ENCODE results near the gene KCNC1. TPM values are rescaled to one million over a fixed set of nuclear protein-coding genes. Genes with fewer than 3 reads are reported as not detected.

KCNC1 gene
- polyA plus RNA-seq, 1 experiment: not detected

DNA sequence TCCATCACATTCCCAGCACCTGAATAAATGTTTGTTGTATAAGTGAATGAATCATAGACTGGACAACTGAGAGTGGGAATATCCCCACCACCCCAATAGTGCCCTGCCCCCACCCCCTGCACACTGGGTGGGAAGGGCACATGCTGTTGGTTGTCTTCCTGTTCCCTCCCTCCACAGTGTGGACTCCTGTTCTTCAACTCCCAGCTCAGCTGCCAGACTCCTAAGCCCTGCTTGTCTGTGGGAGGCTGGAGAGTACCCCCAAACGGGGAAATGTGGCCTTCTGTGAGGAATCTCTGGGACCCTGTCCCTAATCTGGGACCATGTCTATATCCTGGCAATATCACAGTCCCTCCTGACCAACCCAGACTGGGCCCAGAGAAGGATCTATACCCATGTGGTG is 20.7 kb upstream of the KCNC1 start:
- TF ChIP-seq, protein P1, sequence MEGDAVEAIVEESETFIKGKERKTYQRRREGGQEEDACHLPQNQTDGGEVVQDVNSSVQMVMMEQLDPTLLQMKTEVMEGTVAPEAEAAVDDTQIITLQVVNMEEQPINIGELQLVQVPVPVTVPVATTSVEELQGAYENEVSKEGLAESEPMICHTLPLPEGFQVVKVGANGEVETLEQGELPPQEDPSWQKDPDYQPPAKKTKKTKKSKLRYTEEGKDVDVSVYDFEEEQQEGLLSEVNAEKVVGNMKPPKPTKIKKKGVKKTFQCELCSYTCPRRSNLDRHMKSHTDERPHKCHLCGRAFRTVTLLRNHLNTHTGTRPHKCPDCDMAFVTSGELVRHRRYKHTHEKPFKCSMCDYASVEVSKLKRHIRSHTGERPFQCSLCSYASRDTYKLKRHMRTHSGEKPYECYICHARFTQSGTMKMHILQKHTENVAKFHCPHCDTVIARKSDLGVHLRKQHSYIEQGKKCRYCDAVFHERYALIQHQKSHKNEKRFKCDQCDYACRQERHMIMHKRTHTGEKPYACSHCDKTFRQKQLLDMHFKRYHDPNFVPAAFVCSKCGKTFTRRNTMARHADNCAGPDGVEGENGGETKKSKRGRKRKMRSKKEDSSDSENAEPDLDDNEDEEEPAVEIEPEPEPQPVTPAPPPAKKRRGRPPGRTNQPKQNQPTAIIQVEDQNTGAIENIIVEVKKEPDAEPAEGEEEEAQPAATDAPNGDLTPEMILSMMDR (IDR thresholded peaks at IDR 0.05; ENCODE audit: low read depth, low read length): no peak
- no peak for DNase-seq (ENCODE audit: low read depth, low spot score)
- ChIA-PET POLR2A (no interaction called here), CTCF (no interaction called here)
- Histone ChIP-seq H3K4me3 (ENCODE audit: low read depth, low read length) (no peak overlapping the region), H3K9me3 (ENCODE audit: control insufficient read depth, insufficient read depth, low read length) (no peaks in the 10 kb centered on the region), H3K27me3 (ENCODE audit: control insufficient read depth, insufficient read depth, low read length) (peaks cover 49% of the 10 kb centered on the region), H3K27ac (ENCODE audit: low read depth, low read length) (no peak overlapping the region)

DNA sequence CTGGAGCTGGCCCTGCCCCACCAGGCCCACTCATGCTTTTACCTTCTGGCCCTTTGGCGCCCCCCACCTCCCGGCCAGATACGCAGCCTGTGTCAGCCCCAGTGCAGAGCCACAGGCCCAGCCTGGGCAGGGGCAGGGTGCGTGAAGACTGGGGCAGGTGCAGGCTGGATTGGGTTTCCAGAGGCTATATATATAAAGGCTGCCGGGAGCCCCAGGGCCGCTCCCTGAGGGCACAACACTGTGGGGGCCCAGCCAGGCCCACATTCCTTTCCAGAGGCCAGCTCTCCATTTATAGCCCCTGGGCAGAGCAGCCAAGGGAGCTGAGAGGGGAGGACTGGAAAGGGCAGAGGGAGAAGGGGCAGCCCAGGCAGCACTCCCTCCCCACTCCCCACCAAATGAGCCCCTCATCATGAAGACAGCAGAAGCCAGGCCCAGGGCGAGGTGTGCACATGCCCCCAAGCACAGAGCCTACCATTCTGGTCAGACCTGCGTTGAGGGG is 20.2 kb upstream of the KCNC1 start:
- Histone ChIP-seq H3K9me3 (ENCODE audit: control insufficient read depth, insufficient read depth, low read length) (no peaks in the 10 kb centered on the region), H3K27me3 (ENCODE audit: control insufficient read depth, insufficient read depth, low read length) (peaks cover 48% of the 10 kb centered on the region), H3K27ac (ENCODE audit: low read depth, low read length) (no peak overlapping the region), H3K4me3 (ENCODE audit: low read depth, low read length) (no peak overlapping the region)
- DNase-seq (ENCODE audit: low read depth, low spot score): no peak
- TF ChIP-seq, protein P1 (IDR thresholded peaks at IDR 0.05; ENCODE audit: low read depth, low read length): no peak
- CTCF ChIA-PET: no interaction called here
- POLR2A ChIA-PET: no interaction called here

DNA sequence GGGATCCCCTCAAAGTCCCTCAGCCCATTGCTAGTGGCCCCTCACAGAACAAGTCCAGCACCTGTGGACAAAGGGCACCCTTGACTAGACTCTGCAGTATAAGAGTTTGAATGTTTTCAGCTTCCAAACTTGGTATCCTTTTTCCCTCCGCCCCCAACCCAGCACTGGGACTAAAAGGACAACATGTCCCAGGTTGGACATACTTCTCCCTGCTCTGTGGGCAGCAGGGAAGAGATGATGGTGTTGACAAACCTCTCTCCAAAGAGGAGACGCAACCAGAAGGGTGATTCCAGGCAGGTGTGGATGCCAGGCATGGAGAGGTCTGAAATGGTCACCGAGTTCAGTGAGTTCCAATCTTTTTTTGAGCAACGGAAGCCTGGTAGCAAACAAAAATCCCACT is 19.7 kb upstream of the KCNC1 start:
- H3K9me3 ChIP-seq (ENCODE audit: control insufficient read depth, insufficient read depth, low read length): no peaks in the 10 kb centered on the region
- POLR2A ChIA-PET: no interaction called here
- no peak overlapping the region for H3K4me3 ChIP-seq (ENCODE audit: low read depth, low read length)
- TF ChIP-seq, protein P1 (IDR thresholded peaks at IDR 0.05; ENCODE audit: low read depth, low read length): no peak
- H3K27me3 ChIP-seq (ENCODE audit: control insufficient read depth, insufficient read depth, low read length): peaks cover 48% of the 10 kb centered on the region
- DNase-seq (ENCODE audit: low read depth, low spot score): no peak
- no peak overlapping the region for H3K27ac ChIP-seq (ENCODE audit: low read depth, low read length)
- CTCF ChIA-PET: interaction anchor here (0.8 kb wide), 1 partner anchor 115 kb away, joined by 3 read pairs; no protein-coding TSS in a partner anchor

DNA sequence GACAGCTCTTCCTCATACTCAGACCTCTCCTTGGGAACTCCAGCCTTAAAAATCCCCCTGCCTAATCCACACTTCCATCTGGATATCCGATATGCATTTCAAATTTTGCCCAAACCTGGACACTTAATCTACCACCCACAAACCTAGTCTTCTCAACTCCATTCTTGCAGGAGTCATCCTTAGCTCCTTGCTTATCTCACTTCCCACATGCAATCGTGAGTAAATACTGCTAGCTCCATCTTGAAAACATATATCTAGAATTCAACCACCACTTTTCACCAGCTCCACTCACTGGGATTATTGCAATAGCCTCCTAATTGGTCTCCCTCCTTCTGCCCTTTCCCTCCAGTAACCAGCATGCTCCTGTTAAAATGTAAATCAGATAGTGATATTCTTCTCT is 17.8 kb upstream of the KCNC1 start:
- ChIA-PET CTCF (interaction anchor here (1.3 to 1.4 kb wide), 2 partner anchors 14 to 262 kb away, joined by 4 to 6 read pairs; no protein-coding TSS in a partner anchor), POLR2A (no interaction called here)
- H3K9me3 ChIP-seq (ENCODE audit: control insufficient read depth, insufficient read depth, low read length): no peaks in the 10 kb centered on the region; the same call in 1 of the 2 replicates
- no peak overlapping the region for H3K27ac ChIP-seq (ENCODE audit: low read depth, low read length)
- TF ChIP-seq, protein P1 (IDR thresholded peaks at IDR 0.05; ENCODE audit: low read depth, low read length): no peak
- no peak overlapping the region for H3K4me3 ChIP-seq (ENCODE audit: low read depth, low read length)
- H3K27me3 ChIP-seq (ENCODE audit: control insufficient read depth, insufficient read depth, low read length): peaks cover 55% of the 10 kb centered on the region
- no peak for DNase-seq (ENCODE audit: low read depth, low spot score)

DNA sequence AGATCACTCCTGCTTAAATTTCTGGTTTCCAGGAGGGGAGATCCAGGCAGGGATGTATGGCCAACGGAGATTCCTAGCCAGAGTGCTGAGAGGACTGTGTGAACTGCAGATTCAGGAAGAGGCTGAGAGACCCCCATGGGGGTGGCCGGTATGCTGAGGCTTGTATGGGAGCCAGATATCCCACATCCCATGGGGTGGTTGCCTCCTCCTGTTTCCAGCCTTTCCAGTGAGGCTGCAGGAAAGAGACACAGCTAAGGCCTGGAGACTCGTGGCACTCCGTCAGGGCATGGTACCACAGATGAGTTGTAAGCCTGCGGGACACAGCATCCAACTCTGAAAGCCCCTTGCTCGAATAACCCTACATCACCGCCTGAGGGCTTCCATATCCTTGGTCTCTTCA is 16.6 kb upstream of the KCNC1 start:
- Histone ChIP-seq H3K4me3 (ENCODE audit: low read depth, low read length) (no peak overlapping the region), H3K27ac (ENCODE audit: low read depth, low read length) (no peak overlapping the region), H3K9me3 (ENCODE audit: control insufficient read depth, insufficient read depth, low read length) (no peaks in the 10 kb centered on the region; the same call in 1 of the 2 replicates), H3K27me3 (ENCODE audit: control insufficient read depth, insufficient read depth, low read length) (peaks cover 60% of the 10 kb centered on the region)
- POLR2A ChIA-PET: no interaction called here
- CTCF ChIA-PET: no interaction called here
- DNase-seq (ENCODE audit: low read depth, low spot score): no peak
- TF ChIP-seq, protein P1 (IDR thresholded peaks at IDR 0.05; ENCODE audit: low read depth, low read length): no peak

Measured in AG04450 (cell line).